Measurements from ENCODE around the gene ORAI1.

DNA sequence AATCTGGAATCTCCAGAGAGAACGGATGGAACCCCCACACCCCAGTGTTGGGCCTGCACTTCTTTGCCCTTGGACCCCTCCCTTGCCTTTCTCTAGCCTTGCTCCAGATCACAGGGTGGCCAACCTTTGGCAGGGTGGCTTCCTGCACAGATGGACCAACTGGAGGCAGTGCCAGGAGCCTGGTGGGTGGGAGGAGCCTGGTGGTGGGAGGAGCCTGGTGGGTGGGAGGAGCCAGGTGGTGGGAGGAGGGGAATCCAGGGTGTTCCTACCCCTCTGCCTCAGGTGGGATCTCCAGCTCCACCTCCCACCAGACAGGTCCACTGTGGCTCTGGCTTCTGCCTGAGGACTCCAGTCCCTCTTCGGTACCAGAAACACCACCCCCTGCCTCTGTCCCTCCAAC lies 15.0 kb upstream of the ORAI1 start:
- no peak for TF ChIP-seq GATA2 (IDR thresholded peaks at IDR 0.05; ENCODE audit: low read depth, low read length)
- no peak for TF ChIP-seq GATA3 (IDR thresholded peaks at IDR 0.05; ENCODE audit: low read depth, low read length)
